ENCODE results near the gene LYST. TPM values are rescaled to one million over a fixed set of nuclear protein-coding genes. Genes with fewer than 3 reads are reported as not detected.

The LYST gene
- total and polyA plus RNA-seq, 10 of the 15 experiments (the other 5 are each of a cell fraction or from before 2014, with no cell fraction given) = 3.3 to 28.1 (median 5.6) TPM

- FAIRE-seq = no peak
Observed at GRCh38 chr1:235822685-235823084, 44.0 kb downstream of the LYST start.

GRCh38 chr1:235821361-235821981 is 45.2 kb downstream of the LYST start:
- BruUV-seq (replicated peaks) = no TSS peak
- intact Hi-C loops (cut with micrococcal nuclease; ENCODE audit: unreplicated experiment) = no loop called here
- WGBS (ENCODE audit: insufficient coverage, insufficient replicate concordance, low lambda C conversion rate, missing lambda C conversion rate) = 74% methylated on average over 3 of the region's 3 CpGs
- ChIA-PET POLR2A (no interaction called here), RAD21 (ENCODE audit: unreplicated experiment) (interaction anchor here (0.7 to 1.3 kb wide), 2 partner anchors 37 to 204 kb away, joined by 3 to 4 read pairs; no protein-coding TSS in a partner anchor), SMC1A (ENCODE audit: uncharacterized antibody, unreplicated experiment) (interaction anchor here (0.6 to 3.0 kb wide), 8 partner anchors 12 to 125 kb away, joined by 3 to 11 read pairs (median 3); no protein-coding TSS in a partner anchor), CTCF (interaction anchor here (0.7 to 2.3 kb wide), 6 partner anchors 21 to 44 kb away, joined by 3 to 7 read pairs (median 4); no protein-coding TSS in a partner anchor)
- Histone ChIP-seq H3K36me3 (ENCODE audit: control insufficient read depth in 2 of 2, insufficient read depth in 2 of 2, low read length in 1 of 2) (no peaks in the 10 kb centered on the region), H3K27me3 (replicated peaks in 1 of 2; ENCODE audit: control insufficient read depth in 2 of 2, insufficient read depth in 2 of 2, low read length in 1 of 2) (no peaks in the 10 kb centered on the region), H2AFZ (ENCODE audit: control insufficient read depth, low read depth, low read length) (no peak overlapping the region), H3K4me2 (ENCODE audit: control insufficient read depth, insufficient read depth) (no peak overlapping the region), H3K4me1 (ENCODE audit: control insufficient read depth, insufficient read depth, low read length) (no peaks in the 10 kb centered on the region), H3K9me3 (replicated peaks; ENCODE audit: control insufficient read depth, insufficient read depth, low read length) (no peaks in the 10 kb centered on the region), H3K27ac (ENCODE audit: control insufficient read depth, insufficient read depth) (no peak overlapping the region), H3K79me2 (ENCODE audit: control insufficient read depth, insufficient read depth, low read length) (no peaks in the 10 kb centered on the region), H3K4me3 (no peak overlapping the region), H3K9ac (ENCODE audit: control insufficient read depth, insufficient read depth, low read length) (no peak overlapping the region), H4K20me1 (ENCODE audit: control insufficient read depth, insufficient read depth) (no peaks in the 10 kb centered on the region)
- in situ Hi-C loops (cut with MboI) = no loop called here
- FAIRE-seq = no peak
- ATAC-seq = no peak
- DNase-seq (ENCODE audit: low read depth, low spot score) = no peak
- no peak for TF ChIP-seq RB1 (IDR thresholded peaks at IDR 0.05; ENCODE audit: borderline replicate concordance)
- TF ChIP-seq IKZF2 (IDR thresholded peaks at IDR 0.05) = no peak
- TF ChIP-seq RBBP5 (conservative IDR thresholded peaks at IDR 0.05) = no peak
- TF ChIP-seq, protein P1, sequence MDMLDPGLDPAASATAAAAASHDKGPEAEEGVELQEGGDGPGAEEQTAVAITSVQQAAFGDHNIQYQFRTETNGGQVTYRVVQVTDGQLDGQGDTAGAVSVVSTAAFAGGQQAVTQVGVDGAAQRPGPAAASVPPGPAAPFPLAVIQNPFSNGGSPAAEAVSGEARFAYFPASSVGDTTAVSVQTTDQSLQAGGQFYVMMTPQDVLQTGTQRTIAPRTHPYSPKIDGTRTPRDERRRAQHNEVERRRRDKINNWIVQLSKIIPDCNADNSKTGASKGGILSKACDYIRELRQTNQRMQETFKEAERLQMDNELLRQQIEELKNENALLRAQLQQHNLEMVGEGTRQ (IDR thresholded peaks at IDR 0.05; ENCODE audit: borderline replicate concordance, low read depth, low read length) = no peak
- no peak for TF ChIP-seq HDAC2 (IDR thresholded peaks at IDR 0.05)
- TF ChIP-seq BACH1 (IDR thresholded peaks at IDR 0.05; ENCODE audit: borderline replicate concordance) = no peak
- no peak for TF ChIP-seq PAX8 (IDR thresholded peaks at IDR 0.05)
- TF ChIP-seq CHD1 (IDR thresholded peaks at IDR 0.05; ENCODE audit: low read depth, low read length) = no peak
- TF ChIP-seq NFYA (IDR thresholded peaks at IDR 0.05; ENCODE audit: borderline replicate concordance, low read depth, low read length) = no peak
- no peak for TF ChIP-seq KAT2A (conservative IDR thresholded peaks at IDR 0.05; ENCODE audit: control insufficient read depth, low read depth, low read length)
- TF ChIP-seq EZH2 (IDR thresholded peaks at IDR 0.05; ENCODE audit: borderline replicate concordance, control insufficient read depth, low read depth, low read length) = no peak
- TF ChIP-seq ZNF217 (IDR thresholded peaks at IDR 0.05) = no peak
- no peak for TF ChIP-seq TCF3 (IDR thresholded peaks at IDR 0.05; ENCODE audit: borderline replicate concordance, insufficient read depth, low read depth, low read length)

More at GRCh38 chr1:235822685-235823084, 44.0 kb downstream of the LYST start:
- in situ Hi-C loops (cut with MboI) (no loop called here), intact Hi-C loops (cut with micrococcal nuclease; ENCODE audit: unreplicated experiment) (no loop called here)
- Histone ChIP-seq H3K36me3 (ENCODE audit: control insufficient read depth in 2 of 2, insufficient read depth in 2 of 2, low read length in 1 of 2) (no peaks in the 10 kb centered on the region), H4K20me1 (ENCODE audit: control insufficient read depth, insufficient read depth) (no peaks in the 10 kb centered on the region), H3K4me2 (ENCODE audit: control insufficient read depth, insufficient read depth) (no peak overlapping the region), H2AFZ (ENCODE audit: control insufficient read depth, low read depth, low read length) (no peak overlapping the region), H3K27ac (ENCODE audit: control insufficient read depth, insufficient read depth) (no peak overlapping the region), H3K9ac (ENCODE audit: control insufficient read depth, insufficient read depth, low read length) (no peak overlapping the region), H3K27me3 (replicated peaks in 1 of 2; ENCODE audit: control insufficient read depth in 2 of 2, insufficient read depth in 2 of 2, low read length in 1 of 2) (no peaks in the 10 kb centered on the region), H3K4me1 (ENCODE audit: control insufficient read depth, insufficient read depth, low read length) (no peaks in the 10 kb centered on the region), H3K4me3 (no peak overlapping the region), H3K79me2 (ENCODE audit: control insufficient read depth, insufficient read depth, low read length) (no peaks in the 10 kb centered on the region), H3K9me3 (replicated peaks; ENCODE audit: control insufficient read depth, insufficient read depth, low read length) (no peaks in the 10 kb centered on the region)
- SMC1A ChIA-PET (ENCODE audit: uncharacterized antibody, unreplicated experiment) = interaction anchor here (0.7 to 3.0 kb wide), 7 partner anchors 10 to 124 kb away, joined by 3 to 11 read pairs (median 4); no protein-coding TSS in a partner anchor
- DNase-seq (ENCODE audit: low read depth, low spot score) (no peak), ATAC-seq (no peak)
- CTCF ChIA-PET = interaction anchor here (1.3 to 2.3 kb wide), 5 partner anchors 10 to 149 kb away, joined by 3 to 7 read pairs (median 4); no protein-coding TSS in a partner anchor
- TF ChIP-seq ZZZ3 (IDR thresholded peaks at IDR 0.05; ENCODE audit: control insufficient read depth, insufficient read length, low read depth) (no peak), ATF7 (IDR thresholded peaks at IDR 0.05; ENCODE audit: low read depth) (no peak), PAX5 (IDR thresholded peaks at IDR 0.05; ENCODE audit: borderline replicate concordance, low read depth, low read length) (no peak), EGR1 (IDR thresholded peaks at IDR 0.05; ENCODE audit: borderline replicate concordance in 1 of 2, low read depth in 2 of 2, low read length in 2 of 2) (no peak), FOXK2 (IDR thresholded peaks at IDR 0.05) (no peak), EZH2 (IDR thresholded peaks at IDR 0.05; ENCODE audit: borderline replicate concordance, control insufficient read depth, low read depth, low read length) (no peak), KAT2A (conservative IDR thresholded peaks at IDR 0.05; ENCODE audit: control insufficient read depth, low read depth, low read length) (no peak), SUPT20H (IDR thresholded peaks at IDR 0.05; ENCODE audit: borderline replicate concordance, control insufficient read depth, low read depth, low read length) (no peak)
- RAD21 ChIA-PET (ENCODE audit: unreplicated experiment) = interaction anchor here (1.3 kb wide), 1 partner anchor 149 kb away, joined by 4 read pairs; no protein-coding TSS in a partner anchor
- BruUV-seq (replicated peaks) = no TSS peak
- POLR2A ChIA-PET = no interaction called here
